ENCODE data around the gene PRM1. TPM values are rescaled to one million over a fixed set of nuclear protein-coding genes. Genes with fewer than 3 reads are reported as not detected.
A peak's percentile ranks its signal among the peaks of the same experiment; 100 is the strongest.

Gene PRM1
- total and polyA plus RNA-seq, 2 of the 13 experiments (the other 11 are each of a cell fraction or from before 2014, with no cell fraction given) = not detected

GRCh38 chr16:11276143-11276895 is 4.8 kb downstream of the PRM1 start, which contains the start of gene PRM2 (continued):
- TF ChIP-seq SKIL (CRISPR knock-in tag; IDR thresholded peaks at IDR 0.05; ENCODE audit: borderline replicate concordance) (no peak), TAF1 (CRISPR knock-in tag; IDR thresholded peaks at IDR 0.05) (peak; percentile 41; the same call in 1 of the 2 replicates), BCLAF1 (IDR thresholded peaks at IDR 0.05) (no peak), SRSF9 (IDR thresholded peaks at IDR 0.05; ENCODE audit: borderline replicate concordance, insufficient read depth, low read depth, low read length, poor library complexity, severe bottlenecking) (no peak), FOXO1 (CRISPR knock-in tag; IDR thresholded peaks at IDR 0.05) (0 out of 2 replicates have a peak, but pooled peaks have one; percentile 21), ZNF563 (CRISPR knock-in tag; IDR thresholded peaks at IDR 0.05) (no peak), FOSL2 (CRISPR knock-in tag; IDR thresholded peaks at IDR 0.05) (no peak), SALL1 (CRISPR knock-in tag; IDR thresholded peaks at IDR 0.05) (0 out of 2 replicates have a peak, but pooled peaks have one; percentile 3), MIXL1 (CRISPR knock-in tag; IDR thresholded peaks at IDR 0.05) (no peak), TERF1 (CRISPR knock-in tag; IDR thresholded peaks at IDR 0.05) (no peak), ZBTB43 (CRISPR knock-in tag; conservative IDR thresholded peaks at IDR 0.05) (no peak), HOXA3 (CRISPR knock-in tag; IDR thresholded peaks at IDR 0.05) (0 out of 2 replicates have a peak, but pooled peaks have one; percentile 24), EEA1 (CRISPR knock-in tag; IDR thresholded peaks at IDR 0.05; ENCODE audit: borderline replicate concordance) (0 out of 2 replicates have a peak, but pooled peaks have one; percentile 36), FOXA1 (IDR thresholded peaks at IDR 0.05) (no peak), FOXA1 (CRISPR knock-in tag; IDR thresholded peaks at IDR 0.05) (0 out of 2 replicates have a peak, but pooled peaks have one; percentile 6), ZBTB46 (CRISPR knock-in tag; IDR thresholded peaks at IDR 0.05; ENCODE audit: borderline replicate concordance) (0 out of 2 replicates have a peak, but pooled peaks have one; percentile 22), TCF7L2 (IDR thresholded peaks at IDR 0.05; ENCODE audit: low read depth, low read length) (no peak)
